Stomach (tissue), 9 donors: ENCODE measurements around the gene EEF1G. TPM values are rescaled to one million over a fixed set of nuclear protein-coding genes. Genes with fewer than 3 reads are reported as not detected.

Experiments
- DNase-seq, 2 donors: peaks; one replicate each; pipeline versions ENCODE4 v3.0.0 to v3.0.0-alpha.2; 2013 to 2019
- H3K27ac ChIP-seq, 5 donors: fragments of 200-600 bp in 4 of 5; sonication (generic) in 4 of 5; one replicate each; pipeline ENCODE4 v1.5.1; 2013 to 2019; ENCODE audit warnings: mild to moderate bottlenecking in 1 of 5, moderate library complexity in 1 of 5
- H3K27me3 ChIP-seq, 3 donors: fragments of 200-600 bp; sonication (generic); one replicate each; pipeline ENCODE4 v1.5.1; 2017 to 2019; ENCODE audit warnings: mixed run types in 1 of 3
- H3K36me3 ChIP-seq, 4 donors: fragments of 200-600 bp; sonication (generic); 1 replicate in 3 of 4; 2 replicates in 1 of 4; pipeline ENCODE4 v1.5.1; 2016 to 2019
- H3K4me1 ChIP-seq, 4 donors: fragments of 200-600 bp; sonication (generic); one replicate each; pipeline ENCODE4 v1.5.1; 2016 to 2019
- H3K4me3 ChIP-seq, 4 donors: fragments of 200-600 bp; sonication (generic) in 3 of 4; one replicate each; pipeline ENCODE4 v1.5.1; 2016 to 2019; ENCODE audit warnings: mild to moderate bottlenecking in 1 of 4
- H3K9me3 ChIP-seq, 4 donors: fragments of 200-600 bp; sonication (generic); one replicate each; pipeline ENCODE4 v1.5.1; 2016 to 2019
- EP300 ChIP-seq: sonication (generic); formaldehyde crosslinking; IDR thresholded peaks from one replicate; pipeline ENCODE4 v1.6.1; 2017; ENCODE audit warnings: antibody characterized with exemption
- POLR2A ChIP-seq, 4 donors: fragments of 450-650 bp; IDR thresholded peaks; one replicate each; pipeline ENCODE4 v1.6.1; 2016; ENCODE audit warnings: antibody characterized with exemption in 4 of 4, control low read depth in 2 of 4, mild to moderate bottlenecking in 1 of 4, moderate library complexity in 1 of 4
- POLR2AphosphoS5 ChIP-seq, 3 donors: sonication (generic); formaldehyde crosslinking; IDR thresholded peaks; one replicate each; pipeline ENCODE4 v1.6.1; 2016; ENCODE audit warnings: antibody characterized with exemption in 3 of 3
- WGBS, 5 donors: extraction: QIAGEN DNeasy Blood & Tissue Kit in 3 of 5; methylation state at CpG; one replicate each; pipeline versions ENCODE4 v1.1.5 to v1.1.7; 2013 to 2018; 5-methylcytosine and 5-hydroxymethylcytosine counted together
- intact Hi-C: fragments of 100-400 bp; cut with DNase I; formaldehyde crosslinking; loops from one replicate; pipeline ENCODE4 v1.15.1; 2023; ENCODE audit warnings: low total_unique reads
- polyA plus RNA-seq, 3 donors: library from polyadenylated mRNA; stranded (reverse); fragments of 200-250 nt; gene quantifications; one replicate each; pipeline ENCODE4 v1.2.3, GENCODE V29; 2013
- total RNA-seq, 5 donors: library from RNA; depleted of rRNA; stranded (reverse); fragments of >200 nt; gene quantifications; one replicate each; pipeline versions ENCODE4 v1.1.0 to v1.2.3, GENCODE V29; 2014 to 2016
- TF ChIP-seq, protein P1 (sequence below), 7 experiments: fragments of 450-650 bp in 4 of 7; fragments of 200-600 bp in 3 of 7; sonication (generic) in 3 of 7; IDR thresholded peaks; one replicate each; pipeline ENCODE4 v1.5.1; 2016 to 2019; ENCODE audit warnings: antibody characterized with exemption in 7 of 7, control low read depth in 2 of 7, mild to moderate bottlenecking in 1 of 7
- donor health status: healthy with polysubstance abuse.
- donor health status: Bipolar disorder and iron deficiency.
- donor health status: healthy.

The EEF1G gene
- total and polyA plus RNA-seq, 8 donors, result 671 to 1,760 (median 1,103) TPM

GRCh38 chr11:62612366-62613290 is 38.9 kb upstream of the EEF1G start, which contains the start of the genes EML3 and ROM1:
Gene EML3 (minus strand): TSS chr11:62612775. CDS start chr11:62612457, 318 bp downstream.
Gene ROM1 (plus strand): TSS chr11:62613257. CDS start chr11:62613282, 25 bp downstream.
- peak; percentile 86 to 95 for DNase-seq
- Histone ChIP-seq H3K4me1 (peaks cover 20 to 36% (median 28%) of the 10 kb centered on the region in 4 donors), H3K9me3 (no peaks in the 10 kb centered on the region), H3K4me3 (peak within 1 kb of the TSS; percentile 75 to 84 (median 76)), H3K27ac (peak within 1 kb of the TSS; percentile 83 to 97 (median 96)), H3K27me3 (no peaks in the 10 kb centered on the region), H3K36me3 (peaks cover 13 to 69% (median 57%) of the 10 kb centered on the region in 4 donors)
- 2 to 12% (median 5%) methylated on average over 11 to 78 of the region's 91 CpGs for WGBS, 5 donors
- intact Hi-C loops, result no loop called here
- TF ChIP-seq EP300, result no peak
- TF ChIP-seq, protein P1, sequence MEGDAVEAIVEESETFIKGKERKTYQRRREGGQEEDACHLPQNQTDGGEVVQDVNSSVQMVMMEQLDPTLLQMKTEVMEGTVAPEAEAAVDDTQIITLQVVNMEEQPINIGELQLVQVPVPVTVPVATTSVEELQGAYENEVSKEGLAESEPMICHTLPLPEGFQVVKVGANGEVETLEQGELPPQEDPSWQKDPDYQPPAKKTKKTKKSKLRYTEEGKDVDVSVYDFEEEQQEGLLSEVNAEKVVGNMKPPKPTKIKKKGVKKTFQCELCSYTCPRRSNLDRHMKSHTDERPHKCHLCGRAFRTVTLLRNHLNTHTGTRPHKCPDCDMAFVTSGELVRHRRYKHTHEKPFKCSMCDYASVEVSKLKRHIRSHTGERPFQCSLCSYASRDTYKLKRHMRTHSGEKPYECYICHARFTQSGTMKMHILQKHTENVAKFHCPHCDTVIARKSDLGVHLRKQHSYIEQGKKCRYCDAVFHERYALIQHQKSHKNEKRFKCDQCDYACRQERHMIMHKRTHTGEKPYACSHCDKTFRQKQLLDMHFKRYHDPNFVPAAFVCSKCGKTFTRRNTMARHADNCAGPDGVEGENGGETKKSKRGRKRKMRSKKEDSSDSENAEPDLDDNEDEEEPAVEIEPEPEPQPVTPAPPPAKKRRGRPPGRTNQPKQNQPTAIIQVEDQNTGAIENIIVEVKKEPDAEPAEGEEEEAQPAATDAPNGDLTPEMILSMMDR (IDR thresholded peaks at IDR 0.05), result peak in 5 of 7 experiments; percentile 26 to 99 (median 86)
- TF ChIP-seq POLR2AphosphoS5 (IDR thresholded peaks at IDR 0.05), result peak in 2 of 3 donors; percentile 16 to 63

DNA sequence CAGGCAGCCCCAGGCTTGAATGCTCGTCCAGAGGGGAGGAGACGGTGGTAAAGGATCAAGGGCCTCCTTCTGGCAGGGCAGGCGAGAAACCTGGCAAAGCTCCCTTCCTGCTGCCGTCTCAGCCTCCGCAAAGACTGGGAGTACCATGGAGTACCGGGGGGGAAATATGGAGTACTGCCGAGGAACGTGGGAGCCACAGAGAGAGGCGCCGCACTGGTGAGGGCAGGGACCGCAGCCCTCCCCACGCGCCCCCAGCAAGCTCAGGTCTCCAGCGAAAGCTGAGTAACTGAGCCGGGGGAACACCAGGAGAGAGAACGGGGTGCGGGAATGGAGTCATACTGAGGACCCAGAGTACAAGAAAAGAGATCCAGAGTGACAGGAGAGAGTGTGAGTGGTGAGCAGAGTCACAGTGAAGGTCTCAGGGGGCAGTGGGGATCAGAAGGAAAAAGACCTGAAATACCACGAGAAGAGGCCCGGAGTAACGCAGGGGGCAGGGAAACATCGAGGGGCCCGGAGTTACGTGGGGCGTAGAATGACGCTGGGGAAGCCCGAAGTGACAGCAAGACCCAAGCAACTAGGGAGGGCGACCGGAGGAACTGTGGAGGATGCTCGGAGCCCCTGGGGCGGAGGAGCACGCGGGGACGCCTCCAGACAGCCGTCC is 38.1 kb upstream of the EEF1G start:
- H3K4me3 ChIP-seq, result peak overlapping the region; percentile 75 to 84 (median 76)
- TF ChIP-seq EP300 (no peak), POLR2AphosphoS5 (IDR thresholded peaks at IDR 0.05) (no peak), POLR2A (IDR thresholded peaks at IDR 0.05) (no peak)
- TF ChIP-seq, protein P1 (IDR thresholded peaks at IDR 0.05), result no peak
- peaks cover 20 to 39% (median 28%) of the 10 kb centered on the region in 4 donors for H3K4me1 ChIP-seq
- H3K27me3 ChIP-seq, result no peaks in the 10 kb centered on the region
- H3K36me3 ChIP-seq, result peaks cover 13 to 69% (median 57%) of the 10 kb centered on the region in 4 donors
- no peaks in the 10 kb centered on the region for H3K9me3 ChIP-seq
- intact Hi-C loops, result no loop called here
- DNase-seq, result peak; percentile 57 to 83
- H3K27ac ChIP-seq, result peak overlapping the region; percentile 83 to 97 (median 96)
- 0 to 1% (median 1%) methylated on average over 26 to 34 of the region's 34 CpGs for WGBS, 5 donors

DNA sequence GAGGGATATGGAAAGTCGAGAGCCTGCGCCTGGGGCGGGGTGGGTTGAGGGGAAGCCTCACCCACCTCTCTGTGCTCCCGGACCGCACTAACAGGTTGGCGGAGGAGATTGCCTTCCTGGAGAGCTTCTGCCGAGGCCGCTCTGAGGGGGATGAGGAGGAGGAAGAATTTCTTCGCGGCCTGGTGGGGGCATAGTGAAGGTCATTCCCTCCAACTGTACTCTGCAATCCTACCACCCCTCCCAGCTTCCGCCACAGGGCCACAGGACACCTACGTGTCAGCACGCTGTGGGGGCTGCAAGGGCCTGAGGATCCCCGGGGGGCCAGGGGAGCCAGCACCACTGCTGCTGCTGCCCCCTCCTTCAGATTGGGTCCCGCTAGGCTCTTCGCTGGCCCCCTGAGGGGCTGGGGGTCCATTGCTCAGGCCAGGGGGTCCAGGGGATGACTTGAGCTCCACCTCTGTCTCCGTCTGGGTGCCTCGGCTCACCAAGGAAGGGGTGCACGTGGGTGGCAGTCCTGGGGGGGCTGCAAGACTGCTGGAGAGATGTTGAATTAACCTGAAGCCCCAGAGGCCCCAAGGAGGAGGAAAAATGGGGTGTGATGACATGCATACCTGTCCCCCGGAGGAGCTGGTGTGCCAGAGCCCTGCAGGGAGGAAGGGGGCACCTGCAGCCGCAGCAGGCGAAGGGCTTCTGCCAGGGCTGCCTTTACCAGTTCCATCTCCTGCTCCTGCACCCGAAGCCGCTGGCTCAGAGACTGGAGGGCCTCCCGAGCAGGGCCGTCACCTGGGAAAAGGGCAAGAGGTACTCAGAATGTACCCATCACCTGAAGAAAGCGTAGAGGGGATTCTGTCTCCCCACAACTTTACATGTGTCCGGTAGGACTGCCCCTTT is 37.4 kb upstream of the EEF1G start:
- WGBS, 5 donors, result 61 to 71% (median 66%) methylated on average over 20 to 28 of the region's 28 CpGs
- DNase-seq, result no peak
- Histone ChIP-seq H3K9me3 (no peaks in the 10 kb centered on the region), H3K27me3 (no peaks in the 10 kb centered on the region), H3K36me3 (peaks cover 17 to 69% (median 56%) of the 10 kb centered on the region in 4 donors), H3K27ac (peak overlapping the region; percentile 83 to 97 (median 96)), H3K4me3 (peak overlapping the region; percentile 75 to 84 (median 76)), H3K4me1 (peaks cover 20 to 40% (median 28%) of the 10 kb centered on the region in 4 donors)
- intact Hi-C loops, result no loop called here
- TF ChIP-seq EP300 (no peak), POLR2A (IDR thresholded peaks at IDR 0.05) (no peak), POLR2AphosphoS5 (IDR thresholded peaks at IDR 0.05) (no peak)
- TF ChIP-seq, protein P1 (IDR thresholded peaks at IDR 0.05), result no peak
